ENCODE measurements around the gene CD44.

Gene CD44

DNA sequence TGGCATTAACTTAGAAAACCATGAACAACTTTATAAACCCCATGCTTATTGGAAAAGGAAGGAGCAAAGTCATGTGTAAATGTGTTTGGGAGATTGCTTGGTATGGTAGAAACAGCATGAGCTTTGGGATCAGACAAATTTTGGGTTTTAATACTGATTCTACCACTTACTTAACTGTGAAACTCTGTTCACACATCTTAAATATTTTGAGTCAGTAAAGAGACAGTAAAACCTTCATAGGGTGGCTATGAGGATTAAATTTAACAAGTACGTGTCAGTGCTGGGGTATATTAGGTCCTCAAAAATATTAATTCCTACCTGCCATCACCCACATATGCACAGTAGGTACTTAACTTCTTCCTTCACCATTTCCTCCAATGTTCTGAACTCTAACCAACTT, 96.5 kb downstream of the CD44 start:
- Histone ChIP-seq H3K27me3 (ENCODE audit: insufficient read depth, low read length, poor library complexity) (no peaks in the 10 kb centered on the region), H3K36me3 (ENCODE audit: insufficient read depth, low read length) (peaks cover 8% of the 10 kb centered on the region; the same call in 1 of the 2 replicates), H3K79me2 (ENCODE audit: insufficient read depth, low read length) (no peaks in the 10 kb centered on the region), H3K9me3 (ENCODE audit: insufficient read depth, low read length, severe bottlenecking) (no peaks in the 10 kb centered on the region), H4K20me1 (ENCODE audit: insufficient read depth, low read length) (no peaks in the 10 kb centered on the region), H3K9ac (ENCODE audit: low read depth, low read length) (no peak overlapping the region), H3K4me2 (ENCODE audit: insufficient read depth, low read length) (no peak overlapping the region), H3K27ac (ENCODE audit: low read length) (peak overlapping the region; percentile 43), H3K4me1 (ENCODE audit: insufficient read depth, low read length) (peaks cover 30% of the 10 kb centered on the region), H2AFZ (ENCODE audit: low read depth, low read length) (no peak overlapping the region), H3K4me3 (ENCODE audit: low read depth in 1 of 2, low read length in 2 of 2) (no peak overlapping the region)
- DNase-seq (no peak), ATAC-seq (ENCODE audit: insufficient read depth, low read depth) (no peak)
- no peak for TF ChIP-seq EZH2 (IDR thresholded peaks at IDR 0.05; ENCODE audit: borderline replicate concordance, low read depth, low read length, severe bottlenecking)
- TF ChIP-seq, protein P1, sequence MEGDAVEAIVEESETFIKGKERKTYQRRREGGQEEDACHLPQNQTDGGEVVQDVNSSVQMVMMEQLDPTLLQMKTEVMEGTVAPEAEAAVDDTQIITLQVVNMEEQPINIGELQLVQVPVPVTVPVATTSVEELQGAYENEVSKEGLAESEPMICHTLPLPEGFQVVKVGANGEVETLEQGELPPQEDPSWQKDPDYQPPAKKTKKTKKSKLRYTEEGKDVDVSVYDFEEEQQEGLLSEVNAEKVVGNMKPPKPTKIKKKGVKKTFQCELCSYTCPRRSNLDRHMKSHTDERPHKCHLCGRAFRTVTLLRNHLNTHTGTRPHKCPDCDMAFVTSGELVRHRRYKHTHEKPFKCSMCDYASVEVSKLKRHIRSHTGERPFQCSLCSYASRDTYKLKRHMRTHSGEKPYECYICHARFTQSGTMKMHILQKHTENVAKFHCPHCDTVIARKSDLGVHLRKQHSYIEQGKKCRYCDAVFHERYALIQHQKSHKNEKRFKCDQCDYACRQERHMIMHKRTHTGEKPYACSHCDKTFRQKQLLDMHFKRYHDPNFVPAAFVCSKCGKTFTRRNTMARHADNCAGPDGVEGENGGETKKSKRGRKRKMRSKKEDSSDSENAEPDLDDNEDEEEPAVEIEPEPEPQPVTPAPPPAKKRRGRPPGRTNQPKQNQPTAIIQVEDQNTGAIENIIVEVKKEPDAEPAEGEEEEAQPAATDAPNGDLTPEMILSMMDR (IDR thresholded peaks at IDR 0.05; ENCODE audit: borderline replicate concordance, extremely low read depth, low read length, poor library complexity, severe bottlenecking), result no peak

DNA sequence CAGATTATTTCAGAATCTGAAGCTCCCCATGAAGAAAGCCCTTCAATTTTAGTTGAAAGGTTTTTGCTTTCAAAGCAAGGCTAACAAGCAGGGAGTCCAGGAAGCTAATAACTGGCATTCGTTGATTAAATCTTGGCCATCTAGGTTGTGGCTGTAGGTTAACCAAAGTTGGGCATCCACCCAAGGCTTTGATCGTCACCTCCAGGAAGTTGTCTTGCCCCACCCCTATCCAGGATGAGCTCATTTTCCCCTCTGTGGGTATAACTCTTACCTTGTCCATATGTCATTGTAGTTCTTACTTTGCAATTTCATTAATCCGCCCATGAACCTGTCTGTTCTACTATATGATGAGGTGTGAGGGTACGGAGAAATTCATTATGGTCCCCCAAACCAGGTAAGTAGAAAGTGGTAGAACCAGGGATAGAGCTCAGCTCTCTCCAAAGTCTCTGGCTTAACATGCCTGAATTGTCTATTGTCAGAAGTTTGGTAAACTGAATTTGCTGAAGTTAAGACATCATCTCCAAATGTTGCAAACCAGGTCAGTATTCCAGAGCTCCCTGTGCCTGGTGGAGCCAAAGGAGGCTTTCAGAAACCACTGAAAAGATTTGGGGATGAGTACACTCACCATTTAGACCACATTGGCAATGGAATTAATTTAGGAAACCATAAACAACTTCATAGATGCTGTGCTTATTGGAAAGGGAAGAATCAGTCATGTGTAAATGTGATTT, 97.1 kb downstream of the CD44 start:
- peaks cover 30% of the 10 kb centered on the region for H3K4me1 ChIP-seq (ENCODE audit: insufficient read depth, low read length)
- TF ChIP-seq, protein P1 (IDR thresholded peaks at IDR 0.05; ENCODE audit: borderline replicate concordance, extremely low read depth, low read length, poor library complexity, severe bottlenecking), result no peak
- TF ChIP-seq EZH2 (IDR thresholded peaks at IDR 0.05; ENCODE audit: borderline replicate concordance, low read depth, low read length, severe bottlenecking), result no peak
- peak overlapping the region; percentile 43 for H3K27ac ChIP-seq (ENCODE audit: low read length)

DNA sequence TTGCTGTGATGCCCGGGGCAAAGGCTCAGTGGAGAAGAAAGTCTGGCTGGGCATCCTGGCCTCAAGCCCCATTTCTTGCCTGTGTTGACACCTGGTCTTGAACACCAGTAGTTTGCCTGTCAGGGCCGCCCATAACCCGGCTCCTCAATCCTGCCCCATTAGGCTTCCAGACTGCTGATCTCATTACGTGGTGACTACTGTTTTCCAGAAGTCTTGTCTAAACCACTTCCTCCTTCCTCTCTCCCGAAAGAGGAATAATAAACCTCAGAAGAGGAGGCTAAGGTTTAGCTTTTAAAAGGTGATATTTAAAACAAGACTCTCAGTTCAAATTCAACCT, 97.7 kb downstream of the CD44 start:
- Histone ChIP-seq H3K79me2 (ENCODE audit: insufficient read depth, low read length) (no peaks in the 10 kb centered on the region), H3K36me3 (ENCODE audit: insufficient read depth, low read length) (no peaks in the 10 kb centered on the region), H4K20me1 (ENCODE audit: insufficient read depth, low read length) (no peaks in the 10 kb centered on the region), H3K4me1 (ENCODE audit: insufficient read depth, low read length) (peaks cover 30% of the 10 kb centered on the region), H3K27ac (ENCODE audit: low read length) (no peak overlapping the region; the same call in 1 of the 2 replicates), H3K9me3 (ENCODE audit: insufficient read depth, low read length, severe bottlenecking) (no peaks in the 10 kb centered on the region), H3K4me2 (ENCODE audit: insufficient read depth, low read length) (no peak overlapping the region), H3K4me3 (ENCODE audit: low read depth in 1 of 2, low read length in 2 of 2) (no peak overlapping the region), H3K9ac (ENCODE audit: low read depth, low read length) (no peak overlapping the region), H3K27me3 (ENCODE audit: insufficient read depth, low read length, poor library complexity) (no peaks in the 10 kb centered on the region), H2AFZ (ENCODE audit: low read depth, low read length) (no peak overlapping the region)
- no peak for DNase-seq
- ATAC-seq (ENCODE audit: insufficient read depth, low read depth), result peak; percentile 10; the same call in 1 of the 3 replicates
- TF ChIP-seq EZH2 (IDR thresholded peaks at IDR 0.05; ENCODE audit: borderline replicate concordance, low read depth, low read length, severe bottlenecking), result no peak
- TF ChIP-seq, protein P1 (IDR thresholded peaks at IDR 0.05; ENCODE audit: borderline replicate concordance, extremely low read depth, low read length, poor library complexity, severe bottlenecking), result no peak

More for the DNA sequence above, 97.1 kb downstream of the CD44 start:
- Histone ChIP-seq H3K4me2 (ENCODE audit: insufficient read depth, low read length) (no peak overlapping the region), H4K20me1 (ENCODE audit: insufficient read depth, low read length) (no peaks in the 10 kb centered on the region), H3K36me3 (ENCODE audit: insufficient read depth, low read length) (peaks cover 1% of the 10 kb centered on the region; the same call in 1 of the 2 replicates), H3K9ac (ENCODE audit: low read depth, low read length) (no peak overlapping the region), H3K4me3 (ENCODE audit: low read depth in 1 of 2, low read length in 2 of 2) (no peak overlapping the region), H3K27me3 (ENCODE audit: insufficient read depth, low read length, poor library complexity) (no peaks in the 10 kb centered on the region), H2AFZ (ENCODE audit: low read depth, low read length) (no peak overlapping the region), H3K79me2 (ENCODE audit: insufficient read depth, low read length) (no peaks in the 10 kb centered on the region), H3K9me3 (ENCODE audit: insufficient read depth, low read length, severe bottlenecking) (no peaks in the 10 kb centered on the region)
- ATAC-seq (ENCODE audit: insufficient read depth, low read depth) (peak; percentile 86), DNase-seq (peak; percentile 81)

All from DND-41 (cell line).